Stimulated activated CD8-positive, alpha-beta memory T cell treated with anti-CD3 and anti-CD28 coated beads, Interleukin-7, amount 100 ng/mL, for 24 hours (primary cell): ENCODE results near the gene TMCC1.
"Not testable (repeated sequence)": the region's sequence is repeated elsewhere in the genome, so short reads cannot be mapped to it uniquely, and the experiment has no call there.

ENCODE experiments used
- DNase-seq: peaks from one replicate; pipeline ENCODE4 v3.0.0-alpha.2; 2020; ENCODE audit warnings: low read depth

The TMCC1 gene

DNA sequence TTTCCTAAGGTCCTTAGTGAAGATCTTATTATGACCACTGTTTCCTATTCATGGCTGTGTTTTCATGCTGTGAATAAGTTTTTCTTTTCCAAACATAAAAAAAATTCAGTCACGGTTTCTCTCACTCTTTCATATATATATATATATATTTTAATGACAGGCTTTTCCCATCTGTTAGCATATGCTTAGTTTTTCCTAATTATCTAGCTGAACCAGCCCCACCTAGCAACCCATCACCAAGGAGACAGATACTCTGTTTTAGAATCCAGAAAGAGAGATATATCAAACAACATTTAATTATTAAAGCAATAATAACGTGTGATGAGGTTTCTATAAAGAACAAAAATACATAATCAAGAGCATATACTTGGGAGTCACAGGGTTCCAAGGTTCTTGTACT is 58.3 kb downstream of the TMCC1 start:
- no peak for DNase-seq

DNA sequence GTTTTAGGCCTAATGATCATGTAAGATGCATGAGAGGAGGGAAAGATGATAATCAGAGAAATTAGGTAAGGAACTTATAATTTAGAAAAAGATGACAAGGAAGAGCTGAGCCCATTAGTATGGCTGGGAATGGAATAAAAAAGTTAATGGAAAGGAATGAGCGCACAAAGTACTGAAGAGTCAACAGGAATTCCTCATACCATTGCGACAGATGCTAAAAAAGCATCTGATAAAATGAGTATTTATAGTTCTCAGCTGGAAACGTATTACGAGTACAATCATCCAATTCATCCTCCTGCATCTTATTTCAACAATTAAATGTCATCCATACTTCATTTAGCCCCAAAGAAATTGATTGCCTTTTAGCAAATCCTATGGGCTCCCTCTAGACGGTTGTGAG is 58.9 kb downstream of the TMCC1 start:
- DNase-seq, result no peak

DNA sequence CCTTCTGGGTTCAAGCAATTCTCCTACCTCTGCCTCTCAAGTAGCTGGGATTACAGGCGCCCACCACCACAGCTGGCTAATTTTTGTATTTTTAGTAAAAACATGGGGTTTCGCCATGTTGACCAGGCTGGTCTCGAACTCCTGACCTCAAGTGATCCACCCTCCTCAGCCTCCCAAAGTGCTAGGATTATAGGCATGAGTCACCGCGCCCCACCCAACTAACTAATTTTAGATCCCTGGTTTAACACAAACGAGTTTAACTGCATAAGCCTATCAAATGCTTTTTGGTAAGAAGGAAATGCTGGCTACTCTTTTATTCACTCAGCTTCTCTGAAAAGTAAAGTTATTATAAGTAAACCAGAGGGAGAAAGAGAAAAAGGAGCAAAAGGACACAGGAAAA is 61.6 kb downstream of the TMCC1 start:
- not testable (repeated sequence) for DNase-seq

DNA sequence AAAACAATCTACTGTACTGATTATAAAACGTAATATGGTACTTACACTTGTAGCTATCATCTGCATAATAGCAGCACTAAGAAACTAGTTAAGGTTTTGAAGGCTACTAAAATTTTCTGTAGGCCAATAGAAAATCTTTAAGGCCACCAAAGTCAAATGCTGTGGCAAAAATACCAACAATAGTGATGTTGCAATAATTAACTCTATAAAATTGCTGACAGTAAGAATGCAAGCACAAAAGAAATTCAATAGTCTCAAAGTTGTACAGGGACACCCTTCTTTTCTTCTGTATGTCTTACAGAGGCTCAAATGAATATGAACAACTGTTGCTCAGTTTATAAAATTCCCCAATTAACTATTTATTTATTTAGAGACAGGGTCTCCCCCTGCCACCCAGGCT is 62.0 kb downstream of the TMCC1 start:
- no peak for DNase-seq

DNA sequence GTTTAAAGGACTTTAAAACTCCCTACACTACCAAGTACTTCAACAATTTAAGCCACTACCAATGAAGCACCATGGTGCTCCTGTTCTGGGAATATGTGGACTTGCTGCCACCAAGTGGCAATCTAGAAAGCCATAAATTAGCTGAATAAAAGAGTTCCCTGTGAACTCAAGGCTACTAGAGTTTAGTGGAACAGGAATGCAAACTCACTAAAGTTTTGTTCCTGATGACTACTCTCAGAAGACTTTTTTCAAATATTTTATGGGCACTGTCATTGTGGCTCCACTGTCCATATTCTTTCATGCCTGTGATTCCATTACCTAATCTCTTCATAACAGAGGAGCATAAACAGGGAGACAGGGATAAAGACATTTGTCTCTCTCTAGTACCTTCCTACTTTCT is 63.9 kb downstream of the TMCC1 start:
- no peak for DNase-seq

DNA sequence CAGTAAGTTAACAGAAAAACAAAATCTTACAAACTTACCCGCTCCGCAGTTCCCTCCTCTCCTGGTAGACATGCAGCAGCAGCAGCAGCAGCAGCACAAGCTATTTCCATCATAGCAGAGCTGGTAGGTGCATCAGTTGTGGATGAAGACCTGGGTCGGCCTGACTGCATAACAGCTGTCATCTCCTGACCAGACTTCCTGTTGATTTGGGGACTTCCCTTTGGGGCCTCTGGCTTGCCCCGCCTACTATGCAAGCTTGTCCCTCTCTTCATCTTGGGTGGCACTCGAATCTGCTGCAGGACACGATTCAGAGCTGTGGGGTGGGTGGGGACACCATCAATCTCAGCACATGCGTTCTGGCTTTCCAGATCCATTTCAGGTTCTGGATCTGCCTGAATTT is 65.7 kb downstream of the TMCC1 start:
- no peak for DNase-seq

DNA sequence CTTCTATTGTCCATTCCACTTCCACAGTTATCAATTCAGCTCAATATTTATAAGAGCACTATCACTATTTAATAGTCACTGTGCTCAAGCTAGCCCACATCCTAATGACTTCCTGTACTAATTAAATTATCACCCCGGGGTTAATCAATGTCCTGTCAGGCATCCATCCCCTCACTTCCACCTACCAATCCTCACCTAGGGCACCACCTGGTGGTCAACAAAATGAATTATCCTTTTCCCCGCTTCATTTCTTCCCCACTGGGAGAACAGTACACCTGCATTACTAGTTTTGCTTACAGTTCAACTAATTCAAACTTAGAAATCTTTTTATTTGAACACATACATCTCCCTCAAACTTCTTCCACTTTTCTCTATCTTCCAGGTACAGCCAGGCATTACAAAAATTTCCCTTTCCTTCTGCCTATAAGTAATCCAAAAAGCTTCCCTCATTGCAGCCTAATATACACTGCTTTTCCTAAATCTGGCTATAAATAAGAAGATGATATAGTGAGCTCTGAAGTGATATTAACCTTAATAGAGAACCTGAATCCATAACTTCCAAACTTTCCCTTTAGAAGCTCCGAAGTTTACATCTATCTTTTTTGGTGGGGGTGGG is 68.5 kb downstream of the TMCC1 start:
- no peak for DNase-seq

DNA sequence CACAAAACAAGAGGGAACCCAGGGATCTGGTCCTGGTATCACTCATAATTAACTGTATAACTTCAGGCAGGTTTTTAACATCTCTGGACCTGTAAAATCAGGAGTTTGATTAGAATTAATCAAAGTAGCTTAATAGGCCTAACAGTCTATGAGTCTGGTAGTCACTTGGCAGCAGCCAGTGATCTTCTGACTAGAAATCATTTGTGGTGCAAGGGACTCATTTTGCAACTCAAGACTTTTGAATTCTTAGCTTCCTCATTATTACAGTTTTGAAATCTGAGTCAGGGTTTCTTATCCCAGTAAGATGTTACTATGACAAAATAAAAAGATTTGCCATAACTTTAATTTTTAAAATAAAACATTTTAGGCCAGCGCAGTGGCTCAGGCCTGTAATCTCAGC is 70.8 kb downstream of the TMCC1 start:
- no peak for DNase-seq

DNA sequence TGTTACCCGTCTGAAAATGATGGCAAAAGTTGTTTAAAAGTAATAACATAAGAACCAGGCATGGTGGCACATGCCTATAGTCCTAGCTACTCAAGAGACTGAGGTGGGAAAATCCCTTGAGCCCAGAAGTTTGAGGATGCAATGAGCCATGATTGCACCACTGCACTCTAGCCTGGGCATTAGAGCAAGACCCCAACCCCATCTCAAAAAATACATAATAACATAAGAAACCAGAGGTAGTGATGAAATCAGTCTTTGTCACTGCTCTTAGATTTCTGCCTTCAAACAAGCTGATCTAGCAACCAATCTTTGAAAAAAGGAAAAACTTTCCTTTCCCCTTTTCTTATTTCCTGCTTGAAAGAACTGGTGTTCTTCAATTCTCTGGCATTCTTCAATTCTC is 71.3 kb downstream of the TMCC1 start:
- no peak for DNase-seq

DNA sequence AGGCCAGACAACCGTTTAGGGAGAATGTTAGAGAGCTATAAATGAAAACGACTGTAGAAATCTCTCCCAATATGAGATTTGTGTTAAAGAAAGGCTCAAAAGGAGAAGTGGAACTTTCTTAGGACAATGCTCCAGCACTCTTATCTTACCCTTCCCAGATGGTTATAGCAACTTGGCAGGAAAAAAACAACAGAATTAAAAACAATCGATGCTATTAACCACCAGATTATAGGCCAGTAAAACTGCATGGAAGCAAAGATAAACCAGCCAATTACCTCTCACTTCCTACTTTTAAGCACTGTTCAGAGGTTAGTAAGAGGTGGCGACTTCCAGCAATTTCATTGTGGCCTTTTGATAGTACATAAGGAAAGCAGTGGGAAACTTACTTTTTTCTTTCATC is 72.9 kb downstream of the TMCC1 start:
- DNase-seq, result no peak

DNA sequence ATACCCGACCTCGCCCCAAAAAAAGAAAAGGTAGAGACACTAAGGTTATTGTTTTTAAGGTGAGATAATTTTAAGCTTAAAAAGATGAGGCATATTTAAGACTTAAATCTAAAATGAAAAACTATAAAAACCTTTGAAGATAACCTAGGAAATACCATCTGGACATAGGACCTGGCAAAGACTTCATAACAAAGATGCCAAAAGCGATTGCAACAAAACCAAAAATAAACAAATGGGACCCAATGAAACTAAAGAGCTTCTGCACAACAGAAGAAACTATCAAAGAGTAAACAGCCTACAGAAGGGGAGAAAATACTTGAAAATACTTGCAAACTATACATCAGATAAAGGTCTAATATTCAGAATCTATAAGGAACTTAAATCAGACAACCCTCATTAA is 80.9 kb downstream of the TMCC1 start:
- no peak for DNase-seq

DNA sequence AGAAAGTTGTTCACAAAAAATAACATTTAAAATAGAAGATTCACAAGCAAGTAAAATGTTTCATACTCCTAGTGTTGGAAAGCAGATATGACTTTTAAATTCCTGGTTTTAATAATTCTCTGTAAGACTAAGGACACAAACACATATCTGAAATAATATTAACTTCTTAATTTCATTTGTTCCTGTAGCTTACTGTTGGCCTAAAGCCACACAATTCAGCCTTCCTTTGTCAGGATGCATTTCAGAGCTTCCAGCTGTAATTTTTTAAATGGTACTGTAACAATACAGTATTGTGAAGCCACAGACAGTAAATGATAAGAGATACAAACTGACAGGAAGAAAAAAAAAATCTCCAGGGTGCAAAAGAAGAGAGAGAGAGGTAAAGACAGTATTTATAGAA is 84.2 kb downstream of the TMCC1 start:
- DNase-seq, result no peak

DNA sequence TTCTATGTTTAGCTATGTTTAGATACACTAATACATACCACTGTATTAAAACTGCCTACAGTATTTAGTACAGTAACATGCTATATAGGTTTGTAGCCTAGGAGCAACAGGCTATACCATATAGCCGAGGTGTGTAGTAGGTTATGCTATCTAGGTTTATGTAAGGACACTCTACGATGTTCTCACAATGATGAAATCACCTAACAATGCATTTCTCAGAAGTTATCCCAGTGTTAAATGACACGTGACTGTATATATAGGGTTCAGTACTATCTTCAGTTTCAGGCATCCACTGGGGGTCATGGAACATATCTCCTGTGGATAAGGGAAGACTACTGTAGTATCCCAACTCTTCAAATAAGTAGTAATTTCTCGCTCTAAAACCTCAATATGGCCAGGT is 97.4 kb downstream of the TMCC1 start:
- no peak for DNase-seq

DNA sequence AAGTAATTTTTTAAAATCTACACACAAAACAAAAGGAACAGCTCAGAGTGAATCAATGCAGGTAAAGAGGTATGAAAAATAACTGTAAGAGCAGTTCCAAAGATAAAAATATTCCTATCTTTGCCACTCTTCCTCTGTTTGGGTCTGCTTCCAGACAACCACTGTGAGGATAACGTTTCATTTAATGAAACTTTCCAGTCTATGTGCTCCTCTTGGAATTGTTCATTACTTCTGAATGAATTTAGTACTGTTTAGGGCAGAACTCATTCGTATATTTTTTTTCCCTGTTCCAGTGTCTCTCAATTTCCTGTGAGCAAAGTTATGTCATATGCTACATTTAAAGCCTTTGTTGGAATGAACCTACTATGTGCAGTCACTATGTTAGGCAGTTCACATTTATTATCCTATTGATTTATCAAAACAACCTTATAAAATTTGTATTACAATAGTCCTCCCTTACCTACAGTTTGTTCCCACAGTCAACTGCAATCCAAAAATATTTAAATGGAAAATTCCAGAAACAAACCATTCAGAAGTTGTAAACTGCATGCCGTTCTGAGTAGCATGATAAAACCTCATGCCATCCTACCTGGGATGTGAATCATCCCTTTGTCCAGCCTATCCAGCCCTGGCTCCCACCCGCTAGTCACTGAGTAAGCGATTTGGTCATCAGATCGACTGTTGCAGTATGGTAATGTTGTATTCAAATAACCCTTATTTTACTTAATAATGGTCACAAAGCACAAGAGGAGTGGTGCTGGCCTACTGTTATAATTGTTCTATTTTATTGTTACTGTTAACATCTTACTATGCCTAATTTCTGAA is 98.1 kb downstream of the TMCC1 start:
- no peak for DNase-seq

DNA sequence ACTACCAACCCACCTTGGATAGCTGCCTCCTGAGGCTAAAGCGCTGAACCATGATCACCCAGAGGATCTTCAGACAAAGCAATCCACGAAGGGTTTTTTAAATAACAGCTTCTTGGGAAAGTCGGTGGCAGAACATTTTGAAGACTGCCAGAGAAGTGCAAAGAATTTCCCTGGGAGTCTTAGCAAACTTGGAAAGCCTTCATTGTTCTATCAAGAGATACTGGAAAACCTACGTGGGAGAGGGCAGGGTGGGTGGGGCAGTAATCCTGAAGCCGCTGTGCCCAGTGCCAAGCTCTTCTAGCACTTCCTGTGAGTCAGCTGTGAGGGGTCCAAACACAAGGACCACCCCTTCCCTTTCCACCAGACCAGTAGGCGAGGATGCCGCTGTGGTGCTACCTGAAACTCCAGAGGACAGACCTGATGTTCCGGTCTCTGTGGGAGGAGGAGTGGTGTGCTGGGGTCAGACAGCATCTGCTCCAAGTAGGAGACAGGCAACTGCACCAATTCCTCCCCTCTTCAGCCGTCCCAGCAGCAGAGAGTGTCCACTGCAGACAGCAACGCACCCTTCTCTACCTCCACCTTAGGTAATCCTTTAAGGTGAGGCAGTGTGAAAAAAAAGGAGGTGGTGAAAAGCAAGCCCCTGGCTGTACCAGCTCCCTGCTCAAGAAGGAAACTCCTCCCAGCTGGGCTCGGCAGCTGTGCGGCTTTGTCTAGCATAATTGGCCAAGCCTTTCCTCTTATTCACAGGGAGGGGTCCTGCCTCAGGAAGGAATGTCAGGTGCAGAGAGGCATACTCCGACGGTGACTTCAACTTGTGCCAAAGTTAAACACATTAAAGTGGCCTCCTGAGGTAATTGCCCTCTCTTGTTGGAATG is 99.0 kb downstream of the TMCC1 start:
- no peak for DNase-seq

DNA sequence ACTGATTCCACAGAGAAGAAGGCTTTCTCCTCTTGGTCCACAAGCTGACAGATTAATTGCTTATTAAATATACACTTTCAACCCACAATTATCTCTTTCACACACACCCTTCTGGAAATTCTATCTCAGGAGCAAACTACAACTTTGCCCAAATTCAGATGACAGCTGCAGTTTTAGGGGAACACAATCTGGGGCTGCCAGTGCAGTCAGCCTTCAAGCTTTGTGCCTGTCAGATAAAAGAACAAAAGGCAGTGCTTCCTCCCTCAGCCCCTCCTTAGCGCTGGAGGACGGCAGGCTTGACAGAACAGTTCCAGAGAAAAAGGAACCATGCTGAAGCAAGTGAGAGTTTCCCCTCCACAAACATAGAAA is 99.6 kb downstream of the TMCC1 start:
- DNase-seq, result no peak

DNA sequence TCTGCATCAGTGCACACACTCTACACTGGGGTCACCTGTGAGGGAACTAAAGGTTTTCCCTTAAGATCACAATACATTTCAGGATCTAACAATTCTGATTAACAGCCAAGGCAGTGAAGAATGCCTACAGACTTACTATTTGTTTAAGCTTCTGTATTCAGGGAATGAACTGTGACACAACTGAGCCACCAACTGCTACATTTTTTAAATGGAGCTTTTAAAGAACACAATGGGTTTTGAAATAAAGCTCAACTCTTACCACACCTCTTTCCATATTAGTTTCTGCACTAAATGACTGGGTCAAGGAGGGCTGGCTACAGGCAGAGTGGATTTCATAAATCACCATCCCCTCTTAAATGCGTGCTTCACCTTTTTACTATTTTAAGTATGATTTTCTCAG is 100.2 kb downstream of the TMCC1 start:
- DNase-seq, result no peak

DNA sequence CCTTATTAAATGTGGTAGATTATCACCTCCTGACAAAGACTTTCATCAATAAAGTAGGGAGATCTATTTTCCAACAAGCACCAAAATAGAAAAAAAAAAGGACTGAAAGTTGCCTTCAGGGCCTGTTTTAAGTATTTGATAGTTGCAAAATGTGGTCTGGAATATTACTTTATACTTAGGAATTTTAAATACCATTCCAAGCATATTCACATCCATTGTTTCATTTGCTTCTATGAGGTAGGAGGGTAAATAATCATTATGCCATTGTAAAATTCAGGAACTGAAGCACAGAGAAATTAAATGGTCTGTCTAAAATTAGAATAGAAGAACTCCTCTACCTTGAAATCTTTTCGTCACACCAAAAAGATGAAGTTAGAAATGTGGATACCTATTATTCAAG is 110.0 kb downstream of the TMCC1 start:
- no peak for DNase-seq

DNA sequence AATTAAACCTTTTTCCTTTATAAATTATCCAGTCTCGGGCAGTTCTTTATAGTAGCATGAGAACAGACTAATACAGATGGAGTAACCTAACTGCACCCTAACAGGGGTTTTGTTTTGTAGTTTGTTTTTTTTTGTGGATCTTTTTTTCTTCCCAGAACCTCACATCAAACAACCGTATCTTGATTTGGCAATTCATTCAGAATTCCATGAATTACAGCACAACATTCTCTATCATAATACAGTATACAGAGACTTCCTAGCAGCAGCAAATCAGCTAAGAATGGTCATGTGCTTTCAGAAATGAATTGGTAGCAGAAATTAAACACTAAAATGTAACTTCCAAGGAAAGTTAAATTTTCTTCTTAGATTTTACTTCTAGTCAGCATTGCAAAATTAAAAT is 114.6 kb downstream of the TMCC1 start:
- no peak for DNase-seq

DNA sequence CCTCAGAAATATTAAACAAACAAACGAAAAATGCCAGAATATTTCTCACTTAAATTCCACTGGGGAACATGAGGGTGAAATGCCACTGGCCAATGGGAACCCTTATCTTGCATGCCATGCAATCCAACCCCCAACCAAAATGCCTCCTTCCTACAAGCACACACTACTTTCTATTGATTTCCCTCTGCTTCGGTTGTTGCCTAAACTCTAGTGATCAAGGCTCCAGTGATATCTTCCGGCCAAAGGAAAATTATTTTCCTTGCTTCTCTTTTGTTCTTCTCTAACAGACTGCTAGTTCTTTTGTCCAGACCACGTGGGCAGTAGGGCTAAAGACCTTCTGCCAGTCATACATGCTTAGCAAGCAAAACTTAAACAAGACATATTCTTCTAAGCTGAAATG is 115.7 kb downstream of the TMCC1 start:
- no peak for DNase-seq

DNA sequence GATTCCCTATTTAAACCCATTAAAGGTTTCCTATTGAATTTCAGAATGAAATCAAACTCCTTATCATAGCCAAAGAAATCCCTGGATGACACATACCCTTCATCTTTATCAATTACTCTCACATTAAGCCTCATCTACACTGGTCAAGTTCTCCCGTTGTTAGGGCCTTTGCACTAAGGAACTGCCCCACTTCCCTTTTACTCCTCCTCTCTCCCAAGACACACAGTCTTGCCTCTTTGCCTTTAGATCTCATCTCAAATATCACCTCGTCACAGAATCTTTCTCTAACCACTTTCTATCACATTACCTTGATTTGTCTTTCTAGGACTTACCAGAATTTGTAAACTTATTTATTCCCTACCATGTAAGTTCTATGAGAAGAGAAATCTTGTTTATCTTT is 117.6 kb downstream of the TMCC1 start:
- no peak for DNase-seq

DNA sequence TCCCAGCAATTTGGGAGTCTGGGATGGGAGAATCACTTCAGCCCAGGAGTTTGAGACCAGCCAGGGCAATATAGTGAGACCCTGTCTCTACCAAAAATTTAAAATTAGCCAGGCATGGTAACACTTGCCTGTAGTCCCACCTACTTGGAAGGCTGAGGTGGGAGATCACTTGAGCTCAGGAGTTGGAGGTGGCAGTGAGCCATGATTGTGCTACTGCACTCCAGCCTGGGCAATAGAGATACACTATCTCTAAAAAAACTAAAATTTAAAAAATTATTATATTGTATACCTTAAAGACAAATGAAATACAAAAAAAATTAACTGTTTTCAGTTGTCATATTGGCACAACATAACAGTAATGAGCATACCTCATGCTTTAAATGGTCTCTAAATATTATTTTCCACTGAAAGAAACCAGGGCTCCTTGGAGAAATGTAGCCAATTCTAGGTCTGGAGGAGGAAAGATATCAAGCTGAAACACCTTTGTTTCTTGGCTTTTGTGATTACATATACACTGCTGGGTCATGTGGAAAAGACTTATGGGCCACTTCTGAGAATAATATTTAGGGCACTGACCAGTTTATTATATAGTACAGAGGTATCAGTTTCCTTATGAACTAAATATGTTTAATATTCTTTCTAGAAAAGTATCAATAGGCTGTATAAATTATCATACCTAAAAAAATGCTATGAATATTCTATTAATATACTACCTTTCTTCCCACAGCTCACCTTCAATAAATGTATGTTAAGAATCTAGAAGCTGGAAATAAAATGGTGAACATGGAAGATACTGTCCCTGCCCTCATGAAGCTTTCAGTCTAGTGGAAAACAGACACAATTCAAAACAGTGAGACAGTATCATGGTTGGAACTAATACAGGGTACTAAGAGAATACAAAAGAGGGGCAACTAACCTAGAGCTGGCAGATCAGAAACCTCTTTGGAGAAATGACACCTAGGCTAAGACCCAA is 119.5 kb downstream of the TMCC1 start:
- DNase-seq, result no peak
